Metanephros (tissue), 1 donor: ENCODE results near the gene NDUFAF8. TPM values are rescaled to one million over a fixed set of nuclear protein-coding genes. Genes with fewer than 3 reads are reported as not detected.

ENCODE experiments used
- total RNA-seq: library from RNA; depleted of rRNA; stranded (reverse); fragments of >200 nt; gene quantifications from one replicate; pipeline ENCODE4 v1.2.3, GENCODE V29; 2014

The NDUFAF8 gene, protein sequence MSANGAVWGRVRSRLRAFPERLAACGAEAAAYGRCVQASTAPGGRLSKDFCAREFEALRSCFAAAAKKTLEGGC
- total RNA-seq: 23.3 TPM

DNA sequence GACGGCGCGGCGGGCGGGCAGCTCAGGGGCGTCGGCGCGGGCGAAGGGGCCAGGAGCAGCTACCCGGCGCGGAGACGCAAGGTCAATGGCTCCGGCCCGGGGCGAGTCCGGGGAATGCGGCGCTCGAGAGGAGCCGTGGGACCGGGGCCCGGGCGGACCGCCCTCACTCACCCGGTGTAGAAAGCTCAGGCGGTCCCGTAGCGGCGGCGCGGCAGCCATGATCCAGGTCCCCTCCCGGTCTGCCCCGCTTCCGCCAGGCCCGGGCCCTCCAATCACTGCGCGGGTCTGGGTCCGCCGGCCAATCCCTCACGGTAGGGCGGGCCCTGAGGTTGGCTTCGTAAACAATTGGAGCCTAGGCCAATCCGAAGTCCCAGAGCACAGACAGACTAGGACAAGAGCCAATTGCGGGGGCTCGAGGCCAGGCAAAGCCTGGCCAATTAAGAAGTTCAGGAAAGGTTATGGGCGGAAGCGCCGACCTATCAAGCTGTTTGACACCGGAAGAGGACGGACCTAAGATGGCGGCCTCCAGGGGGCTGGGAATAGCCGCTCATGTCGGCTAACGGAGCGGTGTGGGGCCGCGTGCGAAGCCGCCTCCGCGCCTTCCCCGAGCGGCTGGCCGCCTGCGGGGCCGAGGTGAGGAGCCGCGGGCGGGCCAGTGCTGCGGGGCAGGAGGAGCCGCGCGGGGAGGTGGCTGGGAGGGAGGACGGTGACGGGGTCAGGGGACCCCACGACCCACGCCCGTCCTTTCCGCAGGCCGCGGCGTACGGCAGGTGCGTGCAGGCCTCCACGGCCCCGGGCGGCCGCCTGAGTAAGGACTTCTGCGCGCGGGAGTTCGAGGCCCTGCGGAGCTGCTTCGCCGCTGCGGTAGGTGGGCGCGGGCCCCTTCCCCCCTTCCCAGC lies at the start of gene NDUFAF8, which contains the start of gene TEPSIN:
Gene NDUFAF8, plus strand, starts transcription at position 504 of the 899 bp plus-strand sequence. Its CDS starts 46 bp downstream, at position 550.
Gene TEPSIN, minus strand, starts transcription at position 241 of the 899 bp plus-strand sequence. Its CDS starts 22 bp downstream, at position 219.

DNA sequence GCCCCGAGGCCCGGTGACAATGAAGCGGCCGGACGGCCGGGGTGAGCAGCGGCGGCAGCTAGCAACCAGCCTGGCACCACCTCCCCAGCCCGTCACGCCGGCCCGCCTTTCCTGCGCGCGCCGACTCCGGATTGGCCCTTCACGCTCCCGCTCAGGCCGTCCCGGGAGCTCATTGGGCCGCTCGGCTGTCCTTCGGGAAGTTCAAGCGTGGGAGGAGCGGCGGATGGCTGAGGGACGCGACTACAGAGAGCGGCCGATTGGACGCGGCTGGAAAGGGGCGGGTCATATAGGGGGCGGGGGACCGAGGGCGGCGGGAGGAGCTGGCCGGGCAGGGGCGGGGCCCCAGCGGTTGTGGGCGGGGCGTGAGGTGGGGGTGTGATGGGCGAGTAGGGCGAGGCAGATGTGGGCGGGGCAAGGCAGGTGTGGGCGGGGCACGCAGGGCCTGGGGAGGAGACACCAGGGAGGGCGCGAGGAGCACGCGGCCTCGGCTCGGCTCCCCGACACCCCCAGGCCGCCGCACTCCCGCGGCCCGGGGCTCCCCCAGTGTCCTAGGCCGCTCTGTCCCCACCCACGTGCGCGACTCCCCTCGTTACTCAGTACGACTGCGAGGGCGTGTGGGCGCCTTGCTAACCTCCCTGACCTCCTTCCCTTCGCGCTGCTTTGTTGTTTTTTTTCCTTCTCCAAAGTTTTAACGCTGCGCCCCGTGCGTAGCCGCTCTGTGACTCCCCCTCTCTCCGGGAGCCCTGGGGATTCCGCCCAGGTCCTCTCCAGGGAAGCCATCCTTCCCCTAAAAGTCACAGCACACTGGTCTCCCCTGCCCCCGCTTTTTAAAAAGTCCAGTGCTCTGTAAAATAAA lies 16.0 kb upstream of the NDUFAF8 start, which contains the start of gene CEP131:
Gene CEP131, minus strand, starts transcription at position 60 of the 856 bp plus-strand sequence. CDS start 2,909 bp downstream, outside the sequence.

Other genes starting within 250 kb of the NDUFAF8 start
- 30.3 TPM for gene CHMP6, start 247.5 kb upstream of the NDUFAF8 start, total RNA-seq
- 29.3 TPM for gene BAIAP2, start 204.2 kb upstream of the NDUFAF8 start, total RNA-seq
- not detected for gene PVALEF, start 73.8 kb upstream of the NDUFAF8 start, total RNA-seq
- gene AATK, start 73.1 kb upstream of the NDUFAF8 start, total RNA-seq: 3.2 TPM
- 16.8 TPM for gene CEP131, start 16.4 kb upstream of the NDUFAF8 start, total RNA-seq
- gene TEPSIN, start 263 bp upstream of the NDUFAF8 start, total RNA-seq: 34.7 TPM
- 63.1 TPM for gene SLC38A10, start 56.0 kb downstream of the NDUFAF8 start, total RNA-seq
- 25.2 TPM for gene BAHCC1, start 156.1 kb downstream of the NDUFAF8 start, total RNA-seq